Ovary (tissue), 9 donors: ENCODE results near the gene TRIM60. TPM values are rescaled to one million over a fixed set of nuclear protein-coding genes. Genes with fewer than 3 reads are reported as not detected.

Experiments used
- DNase-seq, 5 donors: peaks; one replicate each; pipeline ENCODE4 v3.0.0-alpha.2; 2019 to 2020
- H3K27ac ChIP-seq, 2 donors: fragments of 200-600 bp; one replicate each; pipeline versions ENCODE4 v1.5.1 to v1.8.0; 2019 to 2022
- H3K27me3 ChIP-seq: fragments of 200-600 bp; one replicate; pipeline ENCODE4 v1.8.0; 2022
- H3K36me3 ChIP-seq: fragments of 200-600 bp; sonication (generic); one replicate; pipeline ENCODE4 v1.5.1; 2019
- H3K4me1 ChIP-seq: one replicate; pipeline ENCODE4 v1.8.1; 2013; ENCODE audit warnings: mild to moderate bottlenecking, moderate library complexity; ENCODE audit not compliant: insufficient read depth
- H3K4me3 ChIP-seq: fragments of 200-600 bp; sonication (generic); one replicate; pipeline ENCODE4 v1.5.1; 2017
- H3K9me3 ChIP-seq, 2 donors: fragments of 200-600 bp in 1 of 2; sonication (generic) in 1 of 2; one replicate each; pipeline versions ENCODE4 v1.5.1 to v1.8.1; 2013 to 2019; ENCODE audit warnings: mild to moderate bottlenecking in 1 of 2, moderate library complexity in 1 of 2
- CTCF ChIP-seq, 3 donors: fragments of 450-650 bp in 2 of 3; fragments of 200-600 bp in 1 of 3; IDR thresholded peaks; one replicate each; pipeline versions ENCODE4 v1.5.1 to v1.8.0; 2016 to 2022; ENCODE audit warnings: antibody characterized with exemption in 3 of 3, mild to moderate bottlenecking in 1 of 3
- EP300 ChIP-seq: sonication (generic); formaldehyde crosslinking; IDR thresholded peaks from one replicate; pipeline ENCODE4 v1.6.1; 2017; ENCODE audit warnings: antibody characterized with exemption
- POLR2A ChIP-seq: fragments of 450-650 bp; IDR thresholded peaks from one replicate; pipeline ENCODE4 v1.6.1; 2017; ENCODE audit warnings: antibody characterized with exemption, mild to moderate bottlenecking, moderate library complexity
- WGBS, 3 donors: extraction: QIAGEN DNeasy Blood & Tissue Kit in 1 of 3; methylation state at CpG; one replicate each; pipeline versions ENCODE4 v1.1.5 to v1.1.7; 2013 to 2017; 5-methylcytosine and 5-hydroxymethylcytosine counted together
- intact Hi-C, 4 donors: fragments of 100-400 bp; cut with DNase I; formaldehyde crosslinking; loops; one replicate each; pipeline versions ENCODE4 v1.11.0 to v1.15.1; 2022 to 2023
- polyA plus RNA-seq, 2 donors: library from polyadenylated mRNA; stranded (reverse); fragments of 200-250 nt in 1 of 2; fragments of 350-450 nt in 1 of 2; fragmentation: Illumina TruSeq in 1 of 2; extraction: RNeasy Lipid Tissue Mini Kit (QIAGEN cat#74804) in 1 of 2; gene quantifications; one replicate each; pipeline ENCODE4 v1.2.3, GENCODE V29; 2013 to 2014
- total RNA-seq, 7 donors: library from RNA; depleted of rRNA in 2 of 7; stranded (reverse); fragments of >200 nt in 2 of 7; fragmentation: NEBNext Ultra II Directional in 3 of 7; extraction: Animal tissue kit (Norgen Biotek cat#: 25700) in 3 of 7; gene quantifications; one replicate each; pipeline versions ENCODE4 v1.1.0 to v1.2.4, GENCODE V29; 2016 to 2023
- donor health status: DM: no; HTN: no; CAD: no; lungs with moderate emphysema.
- donor health status: DM: no; HTN: no; CAD: no.
- donor health status: Bipolar disorder and iron deficiency.
- donor health status: DM: yes; HTN: yes; CAD: no.
- donor health status: DM: no; HTN: no; CAD: no.
- donor health status: DM: yes; HTN: yes; CAD: no.

TRIM60 gene
- total and polyA plus RNA-seq, 9 donors = not detected

GRCh38 chr4:165006886-165007285 lies 24.9 kb upstream of the TRIM60 start:
- H3K9me3 ChIP-seq = no peaks in the 10 kb centered on the region
- TF ChIP-seq POLR2A = no peak
- no peak for TF ChIP-seq CTCF (IDR thresholded peaks at IDR 0.05)
- TF ChIP-seq EP300 = no peak
- H3K27ac ChIP-seq = no peak overlapping the region
- intact Hi-C loops = no loop called here
- no peaks in the 10 kb centered on the region for H3K27me3 ChIP-seq
- no peaks in the 10 kb centered on the region for H3K4me1 ChIP-seq
- H3K36me3 ChIP-seq = no peaks in the 10 kb centered on the region
- H3K4me3 ChIP-seq = no peak overlapping the region
- DNase-seq = no peak
- 63 to 90% (median 73%) methylated on average over 5 of the region's 5 CpGs for WGBS, 3 donors

- DNase-seq = no peak
- no peaks in the 10 kb centered on the region for H3K4me1 ChIP-seq
- no peak for TF ChIP-seq POLR2A
- no peak for TF ChIP-seq CTCF (IDR thresholded peaks at IDR 0.05)
- TF ChIP-seq EP300 = no peak
- H3K36me3 ChIP-seq = no peaks in the 10 kb centered on the region
- H3K9me3 ChIP-seq = no peaks in the 10 kb centered on the region
- no peak overlapping the region for H3K27ac ChIP-seq
- intact Hi-C loops = no loop called here
- no peaks in the 10 kb centered on the region for H3K27me3 ChIP-seq
- H3K4me3 ChIP-seq = no peak overlapping the region
- 76 to 81% (median 78%) methylated on average over 5 of the region's 5 CpGs for WGBS, 3 donors
Measured at GRCh38 chr4:165009493-165010227, 22.1 kb upstream of the TRIM60 start.

- H3K27me3 ChIP-seq = no peaks in the 10 kb centered on the region
- H3K4me3 ChIP-seq = no peak overlapping the region
- intact Hi-C loops = no loop called here
- no peaks in the 10 kb centered on the region for H3K36me3 ChIP-seq
- WGBS, 3 donors = 68 to 82% (median 73%) methylated on average over 2 of the region's 2 CpGs
- TF ChIP-seq CTCF (IDR thresholded peaks at IDR 0.05) (no peak), EP300 (no peak), POLR2A (no peak)
- H3K27ac ChIP-seq = no peak overlapping the region
- no peaks in the 10 kb centered on the region for H3K4me1 ChIP-seq
- no peak for DNase-seq
- no peaks in the 10 kb centered on the region for H3K9me3 ChIP-seq
Measured at GRCh38 chr4:165010487-165010886, 21.3 kb upstream of the TRIM60 start.

DNA sequence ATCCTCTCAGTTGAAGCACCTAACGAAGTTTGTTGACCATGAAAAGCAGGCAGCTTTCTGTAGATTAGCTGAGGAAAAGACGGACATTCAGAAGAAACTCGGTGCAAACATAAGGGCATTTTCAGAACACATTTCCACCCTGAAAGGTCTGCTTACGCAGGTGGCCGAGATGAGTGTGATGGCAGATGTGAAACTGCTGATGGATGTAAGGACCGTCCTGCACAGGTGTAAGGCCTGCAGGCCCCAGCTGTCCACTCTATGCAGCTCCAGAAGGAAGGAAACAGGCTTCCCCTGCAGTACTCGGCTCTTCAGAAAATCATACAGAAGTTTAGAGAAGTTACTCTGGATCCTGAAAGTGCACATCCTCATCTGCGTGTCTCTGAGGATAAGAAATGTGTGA lies 20.8 kb upstream of the TRIM60 start:
- intact Hi-C loops = no loop called here
- Histone ChIP-seq H3K36me3 (no peaks in the 10 kb centered on the region), H3K4me3 (no peak overlapping the region), H3K27me3 (no peaks in the 10 kb centered on the region), H3K4me1 (no peaks in the 10 kb centered on the region), H3K27ac (no peak overlapping the region), H3K9me3 (no peaks in the 10 kb centered on the region)
- TF ChIP-seq EP300 = no peak
- TF ChIP-seq CTCF (IDR thresholded peaks at IDR 0.05) = no peak
- no peak for TF ChIP-seq POLR2A
- WGBS, 3 donors = 74 to 87% (median 86%) methylated on average over 8 of the region's 8 CpGs
- DNase-seq = no peak
